Measurements from ENCODE around the gene SPATA13. TPM values are rescaled to one million over a fixed set of nuclear protein-coding genes. Genes with fewer than 3 reads are reported as not detected.

Gene SPATA13
- total RNA-seq, 2 donors from 2014 or later, result 85.2 to 163 TPM

GRCh38 chr13:24151864-24152263 is 8.7 kb upstream of the SPATA13 start:
- no peak for TF ChIP-seq POLR2A (IDR thresholded peaks at IDR 0.05)
- TF ChIP-seq POLR2AphosphoS5 (IDR thresholded peaks at IDR 0.05), result no peak
- TF ChIP-seq, protein P1, sequence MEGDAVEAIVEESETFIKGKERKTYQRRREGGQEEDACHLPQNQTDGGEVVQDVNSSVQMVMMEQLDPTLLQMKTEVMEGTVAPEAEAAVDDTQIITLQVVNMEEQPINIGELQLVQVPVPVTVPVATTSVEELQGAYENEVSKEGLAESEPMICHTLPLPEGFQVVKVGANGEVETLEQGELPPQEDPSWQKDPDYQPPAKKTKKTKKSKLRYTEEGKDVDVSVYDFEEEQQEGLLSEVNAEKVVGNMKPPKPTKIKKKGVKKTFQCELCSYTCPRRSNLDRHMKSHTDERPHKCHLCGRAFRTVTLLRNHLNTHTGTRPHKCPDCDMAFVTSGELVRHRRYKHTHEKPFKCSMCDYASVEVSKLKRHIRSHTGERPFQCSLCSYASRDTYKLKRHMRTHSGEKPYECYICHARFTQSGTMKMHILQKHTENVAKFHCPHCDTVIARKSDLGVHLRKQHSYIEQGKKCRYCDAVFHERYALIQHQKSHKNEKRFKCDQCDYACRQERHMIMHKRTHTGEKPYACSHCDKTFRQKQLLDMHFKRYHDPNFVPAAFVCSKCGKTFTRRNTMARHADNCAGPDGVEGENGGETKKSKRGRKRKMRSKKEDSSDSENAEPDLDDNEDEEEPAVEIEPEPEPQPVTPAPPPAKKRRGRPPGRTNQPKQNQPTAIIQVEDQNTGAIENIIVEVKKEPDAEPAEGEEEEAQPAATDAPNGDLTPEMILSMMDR (IDR thresholded peaks at IDR 0.05), result no peak
- H3K9me3 ChIP-seq, result no peaks in the 10 kb centered on the region
- no peak for DNase-seq (ENCODE audit: low spot score)
- H3K27ac ChIP-seq, result no peak overlapping the region
- H3K4me3 ChIP-seq, result no peak overlapping the region
- no peaks in the 10 kb centered on the region for H3K4me1 ChIP-seq (replicated peaks)
- intact Hi-C loops (cut with DNase I), result no loop called here
- H3K36me3 ChIP-seq, result no peaks in the 10 kb centered on the region
- 100% methylated on average over 2 of the region's 2 CpGs for WGBS
- no peaks in the 10 kb centered on the region for H3K27me3 ChIP-seq (replicated peaks; ENCODE audit: insufficient read depth)

DNA sequence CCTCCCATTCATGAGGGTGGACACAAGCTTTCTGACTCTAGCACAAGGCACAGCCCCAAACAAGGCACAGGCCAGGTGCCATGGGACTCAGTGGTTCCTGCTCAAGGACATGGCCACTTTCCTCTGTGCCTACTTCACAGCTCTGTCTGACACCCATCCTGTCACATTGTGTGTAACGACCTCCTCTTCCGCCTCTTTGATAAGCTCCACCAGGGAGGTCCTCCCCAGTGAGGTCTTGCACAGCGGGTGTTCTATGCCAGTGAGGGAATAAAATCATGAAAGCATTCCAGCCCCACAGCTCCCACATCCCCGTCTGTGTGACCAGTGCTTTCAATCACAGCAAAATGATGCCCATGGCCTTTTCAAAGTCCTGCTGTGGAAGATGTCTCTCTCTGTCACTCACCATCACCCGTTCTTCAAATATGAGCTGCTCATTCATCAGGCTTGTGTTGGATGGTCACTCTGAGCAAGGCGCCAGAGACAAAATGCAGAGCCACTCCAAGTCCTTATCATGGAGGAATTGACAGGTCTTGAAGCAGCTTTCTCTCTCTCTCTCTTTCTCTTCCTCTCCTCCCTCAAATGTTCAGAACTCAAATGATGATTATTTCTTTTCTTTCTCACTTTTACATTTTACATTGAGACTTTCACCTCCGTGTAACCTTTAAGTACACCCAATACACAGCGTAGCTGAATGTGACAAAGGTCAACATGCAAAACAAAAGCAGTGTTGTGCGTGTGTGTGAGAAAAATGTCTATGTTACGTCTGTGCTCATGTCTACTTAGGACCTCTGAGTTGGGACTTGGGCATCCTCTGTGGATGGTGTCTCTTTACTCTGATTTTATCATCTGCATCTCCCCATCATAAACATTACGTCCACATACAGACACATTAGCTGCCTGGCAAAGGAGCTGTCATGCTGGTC is 8.0 kb upstream of the SPATA13 start:
- intact Hi-C loops (cut with DNase I), result no loop called here

DNA sequence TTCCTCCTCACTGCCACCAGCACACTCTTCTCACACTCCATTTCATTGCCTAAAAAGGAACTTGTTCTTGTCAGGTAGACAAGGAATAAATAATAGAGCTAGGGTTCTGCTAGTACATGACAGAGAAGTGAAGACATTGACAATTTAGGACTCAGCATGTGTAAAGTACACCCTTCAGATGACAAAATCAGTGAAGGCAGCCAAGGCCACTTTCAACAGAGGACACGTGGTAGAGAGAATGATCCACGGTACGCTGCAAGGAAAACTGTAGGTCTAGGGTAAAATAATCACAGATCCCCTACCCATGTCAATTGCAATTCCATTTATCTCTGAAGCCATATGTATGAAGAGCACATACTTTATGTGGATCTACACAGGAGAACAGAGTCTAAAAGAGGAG is 7.2 kb upstream of the SPATA13 start:
- H3K36me3 ChIP-seq, result no peaks in the 10 kb centered on the region
- peak overlapping the region; percentile 39 to 40 for H3K27ac ChIP-seq
- intact Hi-C loops (cut with DNase I), result no loop called here
- H3K4me3 ChIP-seq, result no peak overlapping the region
- H3K27me3 ChIP-seq (replicated peaks; ENCODE audit: insufficient read depth), result no peaks in the 10 kb centered on the region
- no peaks in the 10 kb centered on the region for H3K4me1 ChIP-seq (replicated peaks)
- DNase-seq (ENCODE audit: low spot score), result no peak
- no peak for TF ChIP-seq POLR2A (IDR thresholded peaks at IDR 0.05)
- TF ChIP-seq, protein P1 (IDR thresholded peaks at IDR 0.05), result no peak
- TF ChIP-seq POLR2AphosphoS5 (IDR thresholded peaks at IDR 0.05), result no peak
- no peaks in the 10 kb centered on the region for H3K9me3 ChIP-seq
- WGBS, result 83% methylated on average over 3 of the region's 3 CpGs

More for the DNA sequence above, 8.0 kb upstream of the SPATA13 start:
- no peak for DNase-seq (ENCODE audit: low spot score)
- TF ChIP-seq POLR2AphosphoS5 (IDR thresholded peaks at IDR 0.05) (no peak), POLR2A (IDR thresholded peaks at IDR 0.05) (no peak)
- TF ChIP-seq, protein P1 (IDR thresholded peaks at IDR 0.05), result no peak
- Histone ChIP-seq H3K4me1 (replicated peaks) (no peaks in the 10 kb centered on the region), H3K27ac (peak overlapping the region in 1 of 2 donors; percentile 40), H3K36me3 (no peaks in the 10 kb centered on the region), H3K27me3 (replicated peaks; ENCODE audit: insufficient read depth) (no peaks in the 10 kb centered on the region), H3K9me3 (no peaks in the 10 kb centered on the region), H3K4me3 (no peak overlapping the region)
- WGBS, result 94% methylated on average over 11 of the region's 11 CpGs

DNA sequence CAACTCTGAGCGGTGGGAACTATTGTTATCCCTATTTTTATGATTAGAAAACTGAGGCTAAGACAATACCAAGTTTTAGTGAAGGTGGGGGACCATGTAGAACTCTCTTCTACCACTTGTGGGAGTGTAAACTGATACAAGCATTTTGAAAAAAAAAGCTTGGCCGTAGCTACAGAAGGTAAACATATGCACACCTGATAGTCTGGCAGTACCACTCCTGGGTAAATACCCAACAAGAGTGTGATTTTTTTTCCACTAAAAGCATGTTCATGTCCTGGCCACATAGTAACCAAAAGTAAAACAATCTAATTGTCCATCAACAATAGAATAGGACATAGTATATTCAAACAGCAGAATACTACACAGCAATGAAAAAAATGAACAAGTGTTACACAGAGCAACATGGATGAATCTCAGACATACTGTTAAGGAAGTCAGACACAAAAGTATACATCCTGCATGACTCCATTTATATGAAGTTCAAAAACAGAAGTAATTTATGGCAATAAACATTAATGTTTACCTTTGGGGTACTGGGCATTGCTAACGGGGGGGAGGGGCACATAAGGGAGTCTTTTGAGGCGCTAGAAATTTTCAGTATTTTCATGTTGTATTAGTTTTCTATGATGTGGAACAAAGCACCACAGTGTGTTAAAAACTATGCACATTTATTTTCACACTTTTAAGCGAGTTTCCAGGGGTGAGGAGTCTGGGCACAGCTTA is 6.4 kb upstream of the SPATA13 start:
- H3K27me3 ChIP-seq (replicated peaks; ENCODE audit: insufficient read depth), result no peaks in the 10 kb centered on the region
- no peaks in the 10 kb centered on the region for H3K36me3 ChIP-seq
- no peak overlapping the region for H3K4me3 ChIP-seq
- TF ChIP-seq POLR2AphosphoS5 (IDR thresholded peaks at IDR 0.05), result peak; percentile 54
- no peak for TF ChIP-seq POLR2A (IDR thresholded peaks at IDR 0.05)
- DNase-seq (ENCODE audit: low spot score), result peak; percentile 25
- no peaks in the 10 kb centered on the region for H3K9me3 ChIP-seq
- intact Hi-C loops (cut with DNase I), result no loop called here
- WGBS, result 72% methylated on average over 5 of the region's 5 CpGs
- H3K4me1 ChIP-seq (replicated peaks), result no peaks in the 10 kb centered on the region
- peak overlapping the region; percentile 39 to 40 for H3K27ac ChIP-seq

DNA sequence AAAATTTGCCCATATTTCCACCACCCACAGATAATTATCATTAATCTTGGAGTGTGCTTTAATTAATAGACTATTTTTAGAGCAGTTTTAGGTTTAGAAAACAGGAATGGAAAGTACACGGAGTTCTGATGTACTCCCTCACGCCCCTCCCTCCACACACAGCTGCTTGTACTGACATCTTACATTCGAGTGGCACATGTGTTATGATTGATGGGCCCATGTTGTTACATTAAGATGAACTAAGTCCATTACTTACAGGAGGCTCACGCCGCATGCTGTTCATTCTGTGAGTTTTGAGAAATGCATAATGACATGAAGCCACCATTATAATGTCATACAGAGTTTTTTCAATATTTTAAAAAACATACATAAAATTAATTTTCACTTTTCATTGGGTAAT is 1.2 kb upstream of the SPATA13 start:
- 72% methylated on average over 5 of the region's 5 CpGs for WGBS
- Histone ChIP-seq H3K9me3 (no peaks in the 10 kb centered on the region), H3K4me3 (no peak overlapping the region), H3K4me1 (replicated peaks) (no peaks in the 10 kb centered on the region), H3K27ac (no peak overlapping the region), H3K27me3 (replicated peaks; ENCODE audit: insufficient read depth) (no peaks in the 10 kb centered on the region), H3K36me3 (no peaks in the 10 kb centered on the region)
- DNase-seq (ENCODE audit: low spot score), result no peak
- TF ChIP-seq, protein P1 (IDR thresholded peaks at IDR 0.05), result no peak
- TF ChIP-seq POLR2AphosphoS5 (IDR thresholded peaks at IDR 0.05) (no peak), POLR2A (IDR thresholded peaks at IDR 0.05) (no peak)
- intact Hi-C loops (cut with DNase I), result no loop called here
